Sigmoid colon (tissue), 4 donors: ENCODE results near the gene TPT1.
"Not testable (repeated sequence)": the region's sequence is repeated elsewhere in the genome, so short reads cannot be mapped to it uniquely, and the experiment has no call there.

Source experiments
- CTCF ChIP-seq, 4 experiments: fragments of 450-650 bp in 3 of 4; fragments of 200-600 bp in 1 of 4; IDR thresholded peaks; one replicate each; pipeline ENCODE4 v1.5.1; 2016 to 2019; ENCODE audit warnings: antibody characterized with exemption in 4 of 4, mild to moderate bottlenecking in 3 of 4, moderate library complexity in 2 of 4
- EP300 ChIP-seq, 4 donors: sonication (generic); formaldehyde crosslinking; IDR thresholded peaks; one replicate each; pipeline ENCODE4 v1.6.1; 2017; ENCODE audit warnings: antibody characterized with exemption in 4 of 4
- POLR2A ChIP-seq, 2 donors: fragments of 450-650 bp; IDR thresholded peaks; one replicate each; pipeline ENCODE4 v1.6.1; 2016; ENCODE audit warnings: antibody characterized with exemption in 2 of 2, mild to moderate bottlenecking in 2 of 2, moderate library complexity in 2 of 2

- TF ChIP-seq POLR2A, EP300, CTCF (IDR thresholded peaks at IDR 0.05): not testable (repeated sequence)
These were observed 38.5 kb upstream of the TPT1 start for GRCh38 chr13:45379516-45379915.
